Measurements from ENCODE around the gene SRRT.

SRRT gene

GRCh38 chr7:100896732-100897608, 22.1 kb downstream of the SRRT start:
- Histone ChIP-seq H3K36me3 (ENCODE audit: insufficient read depth, low read length) (no peaks in the 10 kb centered on the region), H4K20me1 (ENCODE audit: insufficient read depth, low read length, poor library complexity, severe bottlenecking) (no peaks in the 10 kb centered on the region), H3K4me1 (ENCODE audit: insufficient read depth, low read length, poor library complexity, severe bottlenecking) (no peaks in the 10 kb centered on the region), H3K9ac (ENCODE audit: low read depth, low read length, poor library complexity, severe bottlenecking) (no peak overlapping the region), H3K4me2 (ENCODE audit: low read depth, low read length, poor library complexity, severe bottlenecking) (no peak overlapping the region), H3K4me3 (ENCODE audit: low read length, poor library complexity, severe bottlenecking) (no peak overlapping the region), H3K9me2 (replicated peaks; ENCODE audit: low read depth, low read length) (no peaks in the 10 kb centered on the region), H2AFZ (ENCODE audit: low read length) (no peak overlapping the region), H3K27me3 (ENCODE audit: insufficient read depth, low read length, poor library complexity, severe bottlenecking) (no peaks in the 10 kb centered on the region), H3K79me2 (ENCODE audit: insufficient read depth, low read length) (no peaks in the 10 kb centered on the region), H3K9me3 (ENCODE audit: insufficient read depth, low read depth, low read length) (no peaks in the 10 kb centered on the region), H3F3A (ENCODE audit: low read depth) (no peaks in the 10 kb centered on the region)
- TF ChIP-seq EZH2phosphoT487 (IDR thresholded peaks at IDR 0.05; ENCODE audit: borderline replicate concordance): no peak
- peak; percentile 65 for TF ChIP-seq CTCF (conservative IDR thresholded peaks at IDR 0.05; ENCODE audit: low read length)

GRCh38 chr7:100897772-100898454, 23.0 kb downstream of the SRRT start:
- no peak for TF ChIP-seq EZH2phosphoT487 (IDR thresholded peaks at IDR 0.05; ENCODE audit: borderline replicate concordance)
- TF ChIP-seq CTCF (conservative IDR thresholded peaks at IDR 0.05; ENCODE audit: low read length): no peak
- Histone ChIP-seq H4K20me1 (ENCODE audit: insufficient read depth, low read length, poor library complexity, severe bottlenecking) (no peaks in the 10 kb centered on the region), H3F3A (ENCODE audit: low read depth) (no peaks in the 10 kb centered on the region), H3K79me2 (ENCODE audit: insufficient read depth, low read length) (no peaks in the 10 kb centered on the region), H3K27me3 (ENCODE audit: insufficient read depth, low read length, poor library complexity, severe bottlenecking) (no peaks in the 10 kb centered on the region), H3K4me1 (ENCODE audit: insufficient read depth, low read length, poor library complexity, severe bottlenecking) (no peaks in the 10 kb centered on the region), H3K36me3 (ENCODE audit: insufficient read depth, low read length) (no peaks in the 10 kb centered on the region), H3K9me3 (ENCODE audit: insufficient read depth, low read depth, low read length) (no peaks in the 10 kb centered on the region), H3K4me3 (ENCODE audit: low read length, poor library complexity, severe bottlenecking) (no peak overlapping the region), H2AFZ (ENCODE audit: low read length) (no peak overlapping the region), H3K9me2 (replicated peaks; ENCODE audit: low read depth, low read length) (no peaks in the 10 kb centered on the region), H3K4me2 (ENCODE audit: low read depth, low read length, poor library complexity, severe bottlenecking) (no peak overlapping the region), H3K9ac (ENCODE audit: low read depth, low read length, poor library complexity, severe bottlenecking) (no peak overlapping the region)

GRCh38 chr7:100899432-100899831, 24.5 kb downstream of the SRRT start:
- H3K4me3 ChIP-seq (ENCODE audit: low read length, poor library complexity, severe bottlenecking): no peak overlapping the region
- no peaks in the 10 kb centered on the region for H3K27me3 ChIP-seq (ENCODE audit: insufficient read depth, low read length, poor library complexity, severe bottlenecking)
- no peak overlapping the region for H3K9ac ChIP-seq (ENCODE audit: low read depth, low read length, poor library complexity, severe bottlenecking)
- H2AFZ ChIP-seq (ENCODE audit: low read length): no peak overlapping the region
- H4K20me1 ChIP-seq (ENCODE audit: insufficient read depth, low read length, poor library complexity, severe bottlenecking): no peaks in the 10 kb centered on the region
- H3K9me2 ChIP-seq (replicated peaks; ENCODE audit: low read depth, low read length): no peaks in the 10 kb centered on the region
- no peaks in the 10 kb centered on the region for H3K79me2 ChIP-seq (ENCODE audit: insufficient read depth, low read length)
- TF ChIP-seq EZH2phosphoT487 (IDR thresholded peaks at IDR 0.05; ENCODE audit: borderline replicate concordance): no peak
- no peak for TF ChIP-seq CTCF (conservative IDR thresholded peaks at IDR 0.05; ENCODE audit: low read length)
- no peak overlapping the region for H3K4me2 ChIP-seq (ENCODE audit: low read depth, low read length, poor library complexity, severe bottlenecking)
- no peaks in the 10 kb centered on the region for H3F3A ChIP-seq (ENCODE audit: low read depth)
- H3K4me1 ChIP-seq (ENCODE audit: insufficient read depth, low read length, poor library complexity, severe bottlenecking): no peaks in the 10 kb centered on the region
- no peaks in the 10 kb centered on the region for H3K9me3 ChIP-seq (ENCODE audit: insufficient read depth, low read depth, low read length)
- H3K36me3 ChIP-seq (ENCODE audit: insufficient read depth, low read length): no peaks in the 10 kb centered on the region

All from Loucy (cell line).